NT2/D1 (cell line): ENCODE measurements around the gene AGAP1.

Experiments used
- SUZ12 ChIP-seq: IDR thresholded peaks from 2 replicates; pipeline ENCODE4 v1.6.1; 2011; ENCODE audit not compliant: insufficient read length, insufficient read depth; ENCODE audit errors: extremely low read depth
- YY1 ChIP-seq: IDR thresholded peaks from 2 replicates; pipeline ENCODE4 v1.6.1; 2011; ENCODE audit not compliant: insufficient read length, insufficient read depth
- ZNF274 ChIP-seq: IDR thresholded peaks from 2 replicates; pipeline ENCODE4 v1.6.1; 2011; ENCODE audit warnings: mild to moderate bottlenecking, low read depth, low read length

- TF ChIP-seq YY1 (no peak), ZNF274 (no peak), SUZ12 (no peak)
Observed at GRCh38 chr2:235536711-235537110, 42.9 kb downstream of the AGAP1 start.
